GM06990 (cell line): ENCODE data around the gene TMEM208.

ENCODE experiments used
- DNase-seq: peaks from one replicate; pipeline ENCODE4 v3.0.0-alpha.2; 2011; ENCODE audit not compliant: insufficient read length; ENCODE audit errors: extremely low read depth
- H3K27me3 ChIP-seq: replicated peaks from 2 replicates; pipeline ENCODE4 v1.6.0; 2011; ENCODE audit warnings: low read length; ENCODE audit not compliant: control insufficient read depth, insufficient read depth
- H3K36me3 ChIP-seq: 2 replicates; pipeline ENCODE4 v1.5.1; 2011; ENCODE audit warnings: low read length; ENCODE audit not compliant: control insufficient read depth, insufficient read depth
- H3K4me3 ChIP-seq: replicated peaks from 2 replicates; pipeline ENCODE4 v1.5.1; 2011; ENCODE audit warnings: low read depth, mild to moderate bottlenecking, control low read depth, low read length
- CTCF ChIP-seq: IDR thresholded peaks from 2 replicates; pipeline ENCODE4 v1.5.1; 2011; ENCODE audit warnings: low read length, control low read depth, mild to moderate bottlenecking, inconsistent platforms; ENCODE audit not compliant: insufficient read depth, poor library complexity, severe bottlenecking

TMEM208 gene

GRCh38 chr16:67193536-67193935 lies 33.4 kb upstream of the TMEM208 start:
- DNase-seq = no peak
- Histone ChIP-seq H3K36me3 (peaks cover 38% of the 10 kb centered on the region), H3K27me3 (no peaks in the 10 kb centered on the region), H3K4me3 (peak overlapping the region; percentile 100)
- TF ChIP-seq CTCF = no peak

GRCh38 chr16:67194260-67194659 lies 32.7 kb upstream of the TMEM208 start:
- H3K27me3 ChIP-seq = no peaks in the 10 kb centered on the region
- TF ChIP-seq CTCF = no peak
- DNase-seq = no peak
- no peak overlapping the region for H3K4me3 ChIP-seq
- peaks cover 40% of the 10 kb centered on the region for H3K36me3 ChIP-seq

- TF ChIP-seq CTCF = no peak
- H3K4me3 ChIP-seq = no peak overlapping the region
- H3K36me3 ChIP-seq = peaks cover 47% of the 10 kb centered on the region
- H3K27me3 ChIP-seq = no peaks in the 10 kb centered on the region
- no peak for DNase-seq
Observed at GRCh38 chr16:67195676-67196075, 31.3 kb upstream of the TMEM208 start.

- H3K27me3 ChIP-seq = no peaks in the 10 kb centered on the region
- TF ChIP-seq CTCF = no peak
- peaks cover 54% of the 10 kb centered on the region for H3K36me3 ChIP-seq
- DNase-seq = no peak
- no peak overlapping the region for H3K4me3 ChIP-seq
Observed at GRCh38 chr16:67196881-67197280, 30.0 kb upstream of the TMEM208 start.

GRCh38 chr16:67197704-67198103 lies 29.2 kb upstream of the TMEM208 start:
- Histone ChIP-seq H3K27me3 (no peaks in the 10 kb centered on the region), H3K36me3 (peaks cover 61% of the 10 kb centered on the region), H3K4me3 (no peak overlapping the region)
- no peak for TF ChIP-seq CTCF
- DNase-seq = no peak

- Histone ChIP-seq H3K4me3 (no peak overlapping the region), H3K27me3 (no peaks in the 10 kb centered on the region), H3K36me3 (peaks cover 67% of the 10 kb centered on the region)
- no peak for DNase-seq
- TF ChIP-seq CTCF = peak; percentile 67
Observed at GRCh38 chr16:67198238-67198734, 28.6 kb upstream of the TMEM208 start.
